ENCODE results near the gene BIRC7. TPM values are rescaled to one million over a fixed set of nuclear protein-coding genes. Genes with fewer than 3 reads are reported as not detected.

The BIRC7 gene
- total RNA-seq, 1 experiment from 2014 or later, result 0.10 TPM

DNA sequence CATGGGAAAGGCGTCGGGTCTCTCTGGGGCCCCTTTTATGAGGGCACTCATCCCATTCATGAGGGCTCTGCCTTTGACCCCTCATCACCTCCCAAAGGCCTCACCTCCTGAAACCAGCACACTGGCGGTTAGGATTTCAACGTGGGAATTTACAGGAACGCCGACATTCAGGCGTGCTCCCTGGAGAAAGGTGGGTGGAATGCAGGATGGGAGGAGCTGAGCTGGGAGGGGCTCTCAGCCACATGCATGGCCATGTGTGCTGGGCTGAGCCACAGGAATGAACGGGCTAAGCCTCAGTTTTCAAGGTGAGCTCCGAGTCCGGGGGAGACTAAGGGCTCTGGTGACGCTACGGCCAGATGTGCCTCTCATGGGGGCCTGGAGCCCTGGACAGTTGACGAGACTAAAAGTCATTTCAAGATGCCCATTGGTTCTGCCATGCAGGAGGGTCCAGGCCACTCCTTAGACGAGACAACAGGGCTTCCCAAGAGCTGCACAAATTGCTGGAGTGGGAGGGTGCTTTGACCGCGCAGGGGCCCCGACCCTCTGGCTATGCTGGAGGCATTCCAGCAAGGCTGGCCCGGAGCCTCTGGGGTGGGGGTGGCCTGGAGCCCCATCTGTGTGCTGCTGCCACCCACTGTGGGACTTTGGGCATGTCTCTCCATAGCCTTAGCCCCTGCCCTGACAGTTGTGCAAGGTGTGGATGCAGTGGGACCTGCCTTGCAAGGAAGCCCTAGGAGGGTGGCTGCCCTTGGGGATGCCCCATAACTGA, 33.1 kb downstream of the BIRC7 start:
- Histone ChIP-seq H3K9me3 (replicated peaks) (no peaks in the 10 kb centered on the region), H3K27me3 (peaks cover 7% of the 10 kb centered on the region), H3K4me3 (peak overlapping the region; percentile 0; the same call in 1 of the 2 replicates), H3K4me1 (peaks cover 71% of the 10 kb centered on the region), H3K36me3 (no peaks in the 10 kb centered on the region), H3K27ac (no peak overlapping the region)
- peak in 1 of 2 experiments; percentile 52 for DNase-seq

- no peak overlapping the region for H3K4me3 ChIP-seq
- peaks cover 69% of the 10 kb centered on the region for H3K4me1 ChIP-seq
- H3K36me3 ChIP-seq, result no peaks in the 10 kb centered on the region
- no peak for DNase-seq
- H3K27me3 ChIP-seq, result no peaks in the 10 kb centered on the region; the same call in 1 of the 2 replicates
- H3K27ac ChIP-seq, result no peak overlapping the region
- no peaks in the 10 kb centered on the region for H3K9me3 ChIP-seq (replicated peaks)
These were observed 34.0 kb downstream of the BIRC7 start for GRCh38 chr20:63269724-63270123.

GRCh38 chr20:63270606-63271325, 35.1 kb downstream of the BIRC7 start:
- Histone ChIP-seq H3K36me3 (peaks cover 1% of the 10 kb centered on the region), H3K9me3 (replicated peaks) (no peaks in the 10 kb centered on the region), H3K4me3 (no peak overlapping the region), H3K4me1 (peaks cover 60% of the 10 kb centered on the region), H3K27me3 (no peaks in the 10 kb centered on the region), H3K27ac (no peak overlapping the region; the same call in 1 of the 2 replicates)
- peak in 1 of 2 experiments; percentile 68 for DNase-seq

DNA sequence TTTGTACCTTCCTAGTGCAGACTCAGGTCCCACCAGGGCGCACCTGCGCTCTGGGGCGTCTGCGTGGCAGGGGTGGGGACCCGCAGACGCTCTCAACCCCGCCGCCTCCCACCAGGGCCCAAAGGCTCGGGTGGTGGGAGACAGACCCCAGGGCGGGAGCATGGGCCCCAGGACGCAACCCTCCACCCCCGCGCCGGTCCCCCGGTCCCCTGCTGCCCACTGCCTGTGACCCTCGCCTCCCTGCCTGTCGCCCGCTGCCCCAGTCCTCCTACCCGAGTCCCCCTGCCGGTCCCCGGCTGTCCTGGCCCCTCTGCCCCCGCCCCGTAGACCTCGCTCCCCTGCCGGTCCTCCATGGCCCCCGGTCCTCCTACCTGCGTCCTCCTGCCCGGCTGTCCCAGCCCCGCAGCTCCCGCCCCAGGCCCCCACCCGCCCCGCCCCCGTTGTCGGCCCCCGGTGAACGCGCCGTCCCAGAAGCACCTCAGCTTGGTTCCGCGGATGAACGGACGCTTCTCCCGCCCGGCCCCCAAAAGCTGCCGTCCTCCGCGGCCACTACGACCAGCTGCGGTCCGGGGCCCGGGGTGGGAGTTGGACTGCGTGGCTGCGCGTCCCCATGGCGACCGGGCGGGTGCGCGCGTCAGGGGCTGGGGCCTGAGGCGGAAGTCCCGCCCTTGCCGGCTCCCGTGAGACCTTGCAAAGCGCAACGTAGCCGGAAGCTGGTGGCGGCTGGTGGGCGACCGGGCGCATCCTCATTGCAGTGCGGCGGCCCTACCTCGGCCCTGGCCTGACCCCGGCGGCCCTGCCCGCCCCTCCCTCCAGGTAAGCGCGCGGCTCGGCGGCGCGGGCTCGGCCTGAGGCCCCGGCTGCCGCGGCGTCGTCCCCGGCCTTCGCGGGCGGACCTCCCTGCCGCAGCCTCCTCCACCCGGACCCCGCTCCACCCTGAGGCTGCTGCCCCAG, 36.7 kb downstream of the BIRC7 start, which contains the start of gene ARFGAP1:
TSS of gene ARFGAP1 (plus strand) at position 709 of the 954 bp plus-strand sequence. CDS start 2,768 bp downstream, outside the sequence.
- peak; percentile 98 for DNase-seq
- H3K27me3 ChIP-seq, result no peaks in the 10 kb centered on the region
- H3K9me3 ChIP-seq (replicated peaks), result no peaks in the 10 kb centered on the region
- H3K27ac ChIP-seq, result no peak within 1 kb of the TSS
- peaks cover 48% of the 10 kb centered on the region for H3K4me1 ChIP-seq
- peaks cover 17% of the 10 kb centered on the region for H3K36me3 ChIP-seq
- peak within 1 kb of the TSS; percentile 90 for H3K4me3 ChIP-seq

- H3K27ac ChIP-seq, result no peak overlapping the region
- no peak for DNase-seq
- H3K36me3 ChIP-seq, result peaks cover 23% of the 10 kb centered on the region
- no peaks in the 10 kb centered on the region for H3K9me3 ChIP-seq (replicated peaks)
- H3K4me3 ChIP-seq, result peak overlapping the region; percentile 90
- H3K4me1 ChIP-seq, result peaks cover 41% of the 10 kb centered on the region
- H3K27me3 ChIP-seq, result no peaks in the 10 kb centered on the region
These were observed 37.4 kb downstream of the BIRC7 start for GRCh38 chr20:63273059-63273579.

DNA sequence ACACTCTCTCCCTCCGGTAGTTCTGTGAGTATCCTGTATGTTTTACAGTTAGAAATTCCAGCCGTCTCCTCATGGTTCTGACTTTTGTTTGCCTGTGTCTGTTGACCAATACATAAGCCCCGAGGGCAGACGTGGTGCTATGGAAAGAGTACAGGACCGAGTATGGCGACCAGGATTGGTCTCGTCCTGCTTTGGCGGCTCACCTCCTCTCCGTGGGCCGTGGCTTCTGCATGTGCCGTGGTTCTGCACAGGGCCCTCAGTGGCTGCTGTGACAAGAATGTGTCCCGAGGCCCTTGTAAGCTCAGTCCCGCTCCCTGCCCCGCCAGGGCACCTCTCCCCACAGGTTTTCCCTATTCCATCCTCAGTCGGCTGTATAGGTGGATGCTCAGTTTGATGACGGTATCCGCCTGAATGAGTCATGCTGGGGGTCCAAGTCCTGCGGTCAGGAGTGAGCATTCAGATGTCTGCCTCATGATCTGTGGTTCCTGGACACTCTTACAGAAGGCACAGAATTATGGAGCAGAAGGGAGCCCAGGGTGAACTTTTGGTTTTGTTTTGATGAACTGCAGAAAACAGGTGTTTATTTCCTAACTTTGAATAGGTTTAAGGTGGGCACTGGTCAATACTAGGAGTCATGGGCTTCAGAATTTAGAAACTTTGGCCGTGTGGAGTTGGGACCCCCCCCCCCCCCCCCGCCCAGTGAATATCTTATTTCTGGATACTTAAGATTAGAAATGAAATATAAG, 38.1 kb downstream of the BIRC7 start:
- no peak for DNase-seq
- H3K4me3 ChIP-seq, result peak overlapping the region; percentile 90
- no peaks in the 10 kb centered on the region for H3K27me3 ChIP-seq
- H3K9me3 ChIP-seq (replicated peaks), result no peaks in the 10 kb centered on the region
- H3K36me3 ChIP-seq, result peaks cover 28% of the 10 kb centered on the region
- H3K4me1 ChIP-seq, result peaks cover 34% of the 10 kb centered on the region
- no peak overlapping the region for H3K27ac ChIP-seq

- H3K9me3 ChIP-seq (replicated peaks), result no peaks in the 10 kb centered on the region
- no peak overlapping the region for H3K4me3 ChIP-seq
- no peaks in the 10 kb centered on the region for H3K27me3 ChIP-seq
- no peak overlapping the region for H3K27ac ChIP-seq
- H3K4me1 ChIP-seq, result peaks cover 26% of the 10 kb centered on the region
- DNase-seq, result no peak
- peaks cover 35% of the 10 kb centered on the region for H3K36me3 ChIP-seq
These were observed 38.9 kb downstream of the BIRC7 start for GRCh38 chr20:63274381-63275228.

- DNase-seq, result no peak
- Histone ChIP-seq H3K4me3 (no peak overlapping the region), H3K27me3 (no peaks in the 10 kb centered on the region), H3K36me3 (peaks cover 47% of the 10 kb centered on the region), H3K9me3 (replicated peaks) (no peaks in the 10 kb centered on the region), H3K27ac (no peak overlapping the region), H3K4me1 (peaks cover 19% of the 10 kb centered on the region)
These were observed 40.1 kb downstream of the BIRC7 start for GRCh38 chr20:63275825-63276224.

GRCh38 chr20:63276956-63277355, 41.3 kb downstream of the BIRC7 start:
- Histone ChIP-seq H3K4me3 (no peak overlapping the region), H3K27me3 (no peaks in the 10 kb centered on the region), H3K36me3 (peaks cover 50% of the 10 kb centered on the region), H3K9me3 (replicated peaks) (no peaks in the 10 kb centered on the region), H3K4me1 (peaks cover 8% of the 10 kb centered on the region), H3K27ac (no peak overlapping the region)
- DNase-seq, result no peak

DNA sequence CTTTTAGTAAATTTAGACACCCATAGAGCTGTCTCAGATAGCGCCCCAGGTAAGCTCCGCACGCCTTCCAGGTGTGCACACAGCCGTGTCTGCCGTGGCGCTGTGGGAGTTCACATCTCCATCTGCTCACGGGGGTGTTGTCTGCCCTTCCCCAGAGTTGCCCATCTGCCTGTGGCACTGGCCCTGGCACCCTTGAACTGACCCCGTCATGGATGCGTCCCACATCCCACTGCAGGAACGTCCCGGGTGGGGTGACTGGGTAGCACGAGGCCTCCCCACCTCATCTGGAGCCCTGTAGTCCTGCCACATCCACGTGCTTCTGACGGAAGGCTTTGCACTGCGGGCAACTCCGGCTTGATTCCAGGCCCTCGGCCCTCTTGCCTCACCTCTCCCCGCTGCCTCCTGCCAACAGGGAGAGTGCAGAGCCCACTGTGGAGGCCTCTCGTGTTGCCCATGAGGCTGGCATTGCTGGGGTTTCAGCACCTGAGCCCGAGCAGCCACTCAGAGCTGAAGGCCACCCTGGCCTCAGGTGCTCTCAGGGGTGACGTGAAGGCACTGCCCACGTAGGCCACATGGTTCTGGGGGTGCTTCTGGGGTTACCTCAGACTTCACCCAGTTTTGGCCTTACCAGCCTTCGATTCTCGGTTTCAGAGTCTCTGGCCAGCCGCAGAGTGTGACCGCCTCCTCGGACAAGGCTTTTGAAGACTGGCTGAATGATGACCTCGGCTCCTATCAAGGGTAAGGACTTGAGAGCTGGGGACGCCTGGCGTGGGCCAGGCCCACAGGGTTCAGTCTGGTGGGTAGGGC, 42.0 kb downstream of the BIRC7 start:
- Histone ChIP-seq H3K4me3 (no peak overlapping the region), H3K27me3 (no peaks in the 10 kb centered on the region), H3K9me3 (replicated peaks) (no peaks in the 10 kb centered on the region), H3K36me3 (peaks cover 52% of the 10 kb centered on the region), H3K4me1 (peaks cover 7% of the 10 kb centered on the region), H3K27ac (no peak overlapping the region)
- no peak for DNase-seq

- peaks cover 62% of the 10 kb centered on the region for H3K36me3 ChIP-seq
These were observed 43.0 kb downstream of the BIRC7 start for GRCh38 chr20:63278661-63279060.

GRCh38 chr20:63279931-63280330, 44.2 kb downstream of the BIRC7 start:
- Histone ChIP-seq H3K27me3 (no peaks in the 10 kb centered on the region), H3K27ac (no peak overlapping the region), H3K4me1 (no peaks in the 10 kb centered on the region), H3K9me3 (replicated peaks) (no peaks in the 10 kb centered on the region), H3K36me3 (peaks cover 63% of the 10 kb centered on the region), H3K4me3 (no peak overlapping the region)
- DNase-seq, result no peak

More at GRCh38 chr20:63278661-63279060, 43.0 kb downstream of the BIRC7 start:
- Histone ChIP-seq H3K4me3 (no peak overlapping the region), H3K9me3 (replicated peaks) (no peaks in the 10 kb centered on the region), H3K27me3 (no peaks in the 10 kb centered on the region), H3K27ac (no peak overlapping the region), H3K4me1 (peaks cover 3% of the 10 kb centered on the region)
- no peak for DNase-seq
